ENCODE data around the gene SMAD1.

The SMAD1 gene

GRCh38 chr4:145535202-145535601, 53.5 kb downstream of the SMAD1 start:
- TF ChIP-seq, protein P1, sequence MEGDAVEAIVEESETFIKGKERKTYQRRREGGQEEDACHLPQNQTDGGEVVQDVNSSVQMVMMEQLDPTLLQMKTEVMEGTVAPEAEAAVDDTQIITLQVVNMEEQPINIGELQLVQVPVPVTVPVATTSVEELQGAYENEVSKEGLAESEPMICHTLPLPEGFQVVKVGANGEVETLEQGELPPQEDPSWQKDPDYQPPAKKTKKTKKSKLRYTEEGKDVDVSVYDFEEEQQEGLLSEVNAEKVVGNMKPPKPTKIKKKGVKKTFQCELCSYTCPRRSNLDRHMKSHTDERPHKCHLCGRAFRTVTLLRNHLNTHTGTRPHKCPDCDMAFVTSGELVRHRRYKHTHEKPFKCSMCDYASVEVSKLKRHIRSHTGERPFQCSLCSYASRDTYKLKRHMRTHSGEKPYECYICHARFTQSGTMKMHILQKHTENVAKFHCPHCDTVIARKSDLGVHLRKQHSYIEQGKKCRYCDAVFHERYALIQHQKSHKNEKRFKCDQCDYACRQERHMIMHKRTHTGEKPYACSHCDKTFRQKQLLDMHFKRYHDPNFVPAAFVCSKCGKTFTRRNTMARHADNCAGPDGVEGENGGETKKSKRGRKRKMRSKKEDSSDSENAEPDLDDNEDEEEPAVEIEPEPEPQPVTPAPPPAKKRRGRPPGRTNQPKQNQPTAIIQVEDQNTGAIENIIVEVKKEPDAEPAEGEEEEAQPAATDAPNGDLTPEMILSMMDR (IDR thresholded peaks at IDR 0.05), result no peak

GRCh38 chr4:145536044-145536443, 54.4 kb downstream of the SMAD1 start:
- TF ChIP-seq, protein P1 (IDR thresholded peaks at IDR 0.05), result no peak

GRCh38 chr4:145538596-145538995, 56.9 kb downstream of the SMAD1 start:
- TF ChIP-seq, protein P1 (IDR thresholded peaks at IDR 0.05), result no peak

GRCh38 chr4:145539671-145540070, 58.0 kb downstream of the SMAD1 start:
- TF ChIP-seq, protein P1 (IDR thresholded peaks at IDR 0.05), result no peak

DNA sequence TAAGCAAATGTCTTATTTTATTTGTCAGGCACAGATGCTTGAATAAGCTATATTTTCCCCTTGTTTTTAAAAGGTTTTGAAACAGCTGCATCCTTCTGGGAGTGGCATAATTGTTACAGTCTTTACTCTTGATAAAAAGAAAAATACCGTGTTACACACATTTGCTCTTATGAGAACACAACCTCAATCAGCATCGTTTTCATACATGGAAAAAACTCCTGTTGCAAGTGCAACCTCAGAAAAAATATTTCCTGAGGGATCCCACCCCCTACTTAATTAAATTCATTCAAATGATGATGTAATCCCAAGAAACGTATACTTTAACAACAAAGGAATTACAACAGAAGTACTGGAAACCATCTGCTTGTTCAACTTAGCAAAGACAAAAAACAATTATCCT, 58.6 kb downstream of the SMAD1 start:
- TF ChIP-seq, protein P1 (IDR thresholded peaks at IDR 0.05), result no peak

DNA sequence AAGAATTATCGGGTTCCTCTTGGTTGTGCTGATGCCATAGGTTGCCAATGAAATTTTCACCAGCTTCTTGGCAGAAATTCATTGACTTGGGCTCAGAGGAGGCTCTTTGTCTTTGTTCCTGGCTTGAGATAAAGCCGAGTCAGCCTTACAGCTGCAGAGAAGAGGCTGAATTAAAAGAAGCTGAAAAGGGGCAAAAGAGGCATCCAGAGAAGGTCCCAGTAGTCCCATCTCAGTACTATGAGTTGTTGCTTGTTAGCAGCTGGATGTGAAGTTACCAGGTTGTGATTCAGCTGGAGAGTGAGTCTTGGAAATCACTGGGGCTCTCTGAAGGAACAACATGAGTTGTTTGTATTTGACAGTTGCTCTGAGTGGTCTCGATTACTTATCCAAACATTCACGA, 59.7 kb downstream of the SMAD1 start:
- TF ChIP-seq, protein P1 (IDR thresholded peaks at IDR 0.05), result no peak

GRCh38 chr4:145545031-145545430, 63.4 kb downstream of the SMAD1 start:
- TF ChIP-seq, protein P1 (IDR thresholded peaks at IDR 0.05), result no peak

DNA sequence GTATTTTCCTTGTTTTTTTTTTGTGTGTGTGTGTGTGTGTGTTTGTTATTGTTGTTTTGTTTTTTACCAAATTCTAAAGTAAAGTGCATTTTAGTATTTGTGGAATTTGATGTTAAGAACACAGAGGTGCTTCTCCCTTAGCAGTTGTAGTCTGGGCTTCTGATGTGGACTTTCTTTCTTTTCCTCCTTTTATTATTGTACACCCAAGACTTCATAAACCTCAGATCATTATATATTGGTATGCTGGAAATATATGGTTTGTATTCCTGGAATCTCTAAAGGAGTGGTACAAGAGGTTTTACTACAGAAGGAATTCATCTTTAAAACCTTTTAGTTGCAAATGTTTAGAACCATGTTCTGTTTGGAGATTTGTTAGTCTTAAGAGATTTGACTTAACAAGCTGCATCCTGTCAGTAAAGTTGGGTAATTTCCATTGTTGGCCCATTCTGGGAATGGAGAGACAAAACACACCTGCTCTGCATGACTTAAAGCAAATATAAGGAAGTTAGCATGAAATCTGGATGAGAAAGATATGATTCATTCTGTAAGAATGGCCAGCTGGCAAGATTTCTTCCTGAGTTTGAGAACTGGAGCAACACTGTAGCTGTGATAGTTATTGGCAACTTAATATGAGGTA, 64.0 kb downstream of the SMAD1 start:
- TF ChIP-seq, protein P1 (IDR thresholded peaks at IDR 0.05), result no peak

Measured in LNCAP (cell line).